Mucosa of stomach (tissue), 1 donor: ENCODE measurements around the gene ABLIM1.
A peak's percentile ranks its signal among the peaks of the same experiment; 100 is the strongest.

ENCODE experiments used
- H3K27me3 ChIP-seq: one replicate; pipeline ENCODE4 v1.7.0; 2013; ENCODE audit warnings: mild to moderate bottlenecking, low read length; ENCODE audit not compliant: control insufficient read depth, insufficient read depth
- H3K36me3 ChIP-seq: one replicate; pipeline ENCODE4 v1.7.0; 2013; ENCODE audit warnings: low read length; ENCODE audit not compliant: control insufficient read depth, insufficient read depth
- H3K4me1 ChIP-seq: one replicate; pipeline ENCODE4 v1.7.0; 2013; ENCODE audit warnings: mild to moderate bottlenecking, low read length; ENCODE audit not compliant: control insufficient read depth, insufficient read depth
- H3K4me3 ChIP-seq: one replicate; pipeline ENCODE4 v1.7.0; 2013; ENCODE audit warnings: low read length
- H3K9ac ChIP-seq: one replicate; pipeline ENCODE4 v1.7.0; 2013; ENCODE audit warnings: mild to moderate bottlenecking, low read length, moderate library complexity
- H3K9me3 ChIP-seq: one replicate; pipeline ENCODE4 v1.7.0; 2013; ENCODE audit warnings: mild to moderate bottlenecking, low read length, moderate library complexity; ENCODE audit not compliant: control insufficient read depth
- donor health status: Pancreatic carcinoma.

Gene ABLIM1

GRCh38 chr10:114686013-114686412 is 27.9 kb upstream of the ABLIM1 start:
- Histone ChIP-seq H3K9ac (no peak overlapping the region), H3K36me3 (no peaks in the 10 kb centered on the region), H3K4me1 (peaks cover 52% of the 10 kb centered on the region), H3K4me3 (no peak overlapping the region), H3K9me3 (no peaks in the 10 kb centered on the region), H3K27me3 (no peaks in the 10 kb centered on the region)

GRCh38 chr10:114685456-114685855 is 27.4 kb upstream of the ABLIM1 start:
- Histone ChIP-seq H3K9ac (peak overlapping the region; percentile 5), H3K9me3 (no peaks in the 10 kb centered on the region), H3K4me1 (peaks cover 52% of the 10 kb centered on the region), H3K4me3 (no peak overlapping the region), H3K27me3 (no peaks in the 10 kb centered on the region), H3K36me3 (no peaks in the 10 kb centered on the region)

GRCh38 chr10:114684822-114685209 is 26.7 kb upstream of the ABLIM1 start:
- H3K9me3 ChIP-seq: no peaks in the 10 kb centered on the region
- peaks cover 52% of the 10 kb centered on the region for H3K4me1 ChIP-seq
- no peak overlapping the region for H3K4me3 ChIP-seq
- no peaks in the 10 kb centered on the region for H3K36me3 ChIP-seq
- H3K27me3 ChIP-seq: no peaks in the 10 kb centered on the region
- peak overlapping the region; percentile 52 for H3K9ac ChIP-seq

- Histone ChIP-seq H3K9ac (peak overlapping the region; percentile 52), H3K4me3 (peak overlapping the region; percentile 29), H3K36me3 (no peaks in the 10 kb centered on the region), H3K27me3 (no peaks in the 10 kb centered on the region), H3K4me1 (peaks cover 52% of the 10 kb centered on the region), H3K9me3 (no peaks in the 10 kb centered on the region)
Measured at GRCh38 chr10:114684084-114684821, 26.2 kb upstream of the ABLIM1 start.

GRCh38 chr10:114683593-114683992 is 25.5 kb upstream of the ABLIM1 start:
- H3K9ac ChIP-seq: no peak overlapping the region
- H3K9me3 ChIP-seq: no peaks in the 10 kb centered on the region
- no peak overlapping the region for H3K4me3 ChIP-seq
- no peaks in the 10 kb centered on the region for H3K27me3 ChIP-seq
- no peaks in the 10 kb centered on the region for H3K36me3 ChIP-seq
- H3K4me1 ChIP-seq: peaks cover 56% of the 10 kb centered on the region

- Histone ChIP-seq H3K4me3 (no peak overlapping the region), H3K4me1 (peaks cover 56% of the 10 kb centered on the region), H3K27me3 (no peaks in the 10 kb centered on the region), H3K36me3 (no peaks in the 10 kb centered on the region), H3K9ac (no peak overlapping the region), H3K9me3 (no peaks in the 10 kb centered on the region)
Measured at GRCh38 chr10:114683162-114683561, 25.1 kb upstream of the ABLIM1 start.

GRCh38 chr10:114682532-114682931 is 24.5 kb upstream of the ABLIM1 start:
- Histone ChIP-seq H3K9me3 (no peaks in the 10 kb centered on the region), H3K36me3 (no peaks in the 10 kb centered on the region), H3K4me3 (no peak overlapping the region), H3K4me1 (peaks cover 56% of the 10 kb centered on the region), H3K27me3 (no peaks in the 10 kb centered on the region), H3K9ac (peak overlapping the region; percentile 16)

GRCh38 chr10:114682121-114682520 is 24.0 kb upstream of the ABLIM1 start:
- no peaks in the 10 kb centered on the region for H3K9me3 ChIP-seq
- peak overlapping the region; percentile 16 for H3K9ac ChIP-seq
- H3K4me1 ChIP-seq: peaks cover 52% of the 10 kb centered on the region
- H3K4me3 ChIP-seq: no peak overlapping the region
- no peaks in the 10 kb centered on the region for H3K36me3 ChIP-seq
- no peaks in the 10 kb centered on the region for H3K27me3 ChIP-seq

GRCh38 chr10:114681542-114681941 is 23.5 kb upstream of the ABLIM1 start:
- Histone ChIP-seq H3K4me3 (no peak overlapping the region), H3K9ac (no peak overlapping the region)

GRCh38 chr10:114680543-114681117 is 22.6 kb upstream of the ABLIM1 start:
- Histone ChIP-seq H3K9me3 (no peaks in the 10 kb centered on the region), H3K4me1 (peaks cover 42% of the 10 kb centered on the region), H3K4me3 (no peak overlapping the region), H3K9ac (no peak overlapping the region), H3K36me3 (no peaks in the 10 kb centered on the region), H3K27me3 (no peaks in the 10 kb centered on the region)

More at GRCh38 chr10:114681542-114681941, 23.5 kb upstream of the ABLIM1 start:
- no peaks in the 10 kb centered on the region for H3K9me3 ChIP-seq
- H3K36me3 ChIP-seq: no peaks in the 10 kb centered on the region
- H3K27me3 ChIP-seq: no peaks in the 10 kb centered on the region
- peaks cover 49% of the 10 kb centered on the region for H3K4me1 ChIP-seq

GRCh38 chr10:114679552-114679951 is 21.5 kb upstream of the ABLIM1 start:
- H3K4me1 ChIP-seq: peaks cover 34% of the 10 kb centered on the region
- no peaks in the 10 kb centered on the region for H3K36me3 ChIP-seq
- no peak overlapping the region for H3K4me3 ChIP-seq
- H3K9ac ChIP-seq: no peak overlapping the region
- H3K9me3 ChIP-seq: no peaks in the 10 kb centered on the region
- H3K27me3 ChIP-seq: no peaks in the 10 kb centered on the region

GRCh38 chr10:114678820-114679219 is 20.7 kb upstream of the ABLIM1 start:
- peaks cover 26% of the 10 kb centered on the region for H3K4me1 ChIP-seq

More at GRCh38 chr10:114678820-114679219, 20.7 kb upstream of the ABLIM1 start:
- H3K4me3 ChIP-seq: no peak overlapping the region
- no peaks in the 10 kb centered on the region for H3K9me3 ChIP-seq
- H3K36me3 ChIP-seq: no peaks in the 10 kb centered on the region
- H3K9ac ChIP-seq: no peak overlapping the region
- H3K27me3 ChIP-seq: no peaks in the 10 kb centered on the region
